HepG2 (cell line): Measurements from ENCODE around the gene CAVIN3. TPM values are rescaled to one million over a fixed set of nuclear protein-coding genes. Genes with fewer than 3 reads are reported as not detected.

Experiments used
- ATF1 ChIP-seq: IDR thresholded peaks from 2 replicates; pipeline ENCODE4 v1.6.1; 2016; ENCODE audit warnings: mild to moderate bottlenecking, control low read depth
- BRD4 ChIP-seq: sonication (generic); formaldehyde crosslinking; IDR thresholded peaks from 2 replicates; pipeline ENCODE4 v1.4.0; 2020; ENCODE audit warnings: missing genetic modification reagents
- MED13 ChIP-seq: sonication (generic); formaldehyde crosslinking; IDR thresholded peaks from 2 replicates; pipeline ENCODE4 v1.5.0; 2020; ENCODE audit warnings: missing genetic modification reagents
- MYC ChIP-seq: sonication (generic); formaldehyde crosslinking; IDR thresholded peaks from 2 replicates; pipeline ENCODE4 v1.9.0; 2021; ENCODE audit warnings: missing genetic modification reagents, borderline replicate concordance
- REL ChIP-seq: sonication (generic); formaldehyde crosslinking; conservative IDR thresholded peaks from 2 replicates; pipeline ENCODE4 v1.8.0; 2022; ENCODE audit warnings: mild to moderate bottlenecking, missing genetic modification reagents, moderate library complexity
- RFXANK ChIP-seq: IDR thresholded peaks from 2 replicates; pipeline ENCODE4 v1.6.1; 2016
- SRF ChIP-seq: IDR thresholded peaks from 2 replicates; pipeline ENCODE4 v1.6.1; 2011; ENCODE audit warnings: mild to moderate bottlenecking, low read depth, low read length, moderate library complexity
- U2AF2 ChIP-seq: fragments of 200-400 bp; formaldehyde crosslinking; IDR thresholded peaks from 2 replicates; pipeline ENCODE4 v1.6.1; 2017; ENCODE audit warnings: low read depth, mild to moderate bottlenecking, low read length
- ZFP41 ChIP-seq: sonication (generic); formaldehyde crosslinking; IDR thresholded peaks from 2 replicates; pipeline ENCODE4 v1.4.0; 2020; ENCODE audit warnings: mild to moderate bottlenecking, missing genetic modification reagents, borderline replicate concordance
- ZFP90 ChIP-seq: sonication (generic); formaldehyde crosslinking; IDR thresholded peaks from 2 replicates; pipeline ENCODE4 v1.8.0; 2022; ENCODE audit warnings: missing genetic modification reagents, mild to moderate bottlenecking, inconsistent platforms, borderline replicate concordance
- ZNF326 ChIP-seq: sonication (generic); formaldehyde crosslinking; IDR thresholded peaks from 2 replicates; pipeline ENCODE4 v1.4.0; 2020; ENCODE audit warnings: missing genetic modification reagents, borderline replicate concordance
- ZNF790 ChIP-seq: sonication (generic); formaldehyde crosslinking; IDR thresholded peaks from 2 replicates; pipeline ENCODE4 v1.8.0; 2022; ENCODE audit warnings: missing genetic modification reagents, mild to moderate bottlenecking, borderline replicate concordance
- ZSCAN30 ChIP-seq: sonication (generic); formaldehyde crosslinking; IDR thresholded peaks from 2 replicates; pipeline ENCODE4 v1.5.0; 2020; ENCODE audit warnings: mild to moderate bottlenecking, missing genetic modification reagents
- polyA plus RNA-seq, 8 experiments: library from polyadenylated mRNA; depleted of rRNA in 3 of 8; stranded (reverse) in 7 of 8; unstranded in 1 of 8; fragments of >200 nt; fragmentation: Illumina TruSeq in 4 of 8; extraction: Trizol in 4 of 8; gene quantifications; 2 replicates each; pipeline versions ENCODE4 v1.2.1 to v1.2.3, GENCODE V29; 2011 to 2016; ENCODE audit warnings: low read depth in 4 of 8, missing spikeins in 1 of 8, mixed read lengths in 1 of 8; ENCODE audit not compliant: insufficient read depth in 1 of 8
- total RNA-seq, 5 experiments: library from RNA; depleted of rRNA; stranded (reverse); fragments of >200 nt; fragmentation: Illumina TruSeq; extraction: Trizol; gene quantifications; 2 replicates each; pipeline ENCODE4 v1.2.3, GENCODE V29; 2016; ENCODE audit warnings: low read depth in 1 of 5
- TF ChIP-seq, protein P1 (sequence below): IDR thresholded peaks from 2 replicates; pipeline ENCODE4 v1.6.1; 2016; ENCODE audit warnings: missing compliant biosample characterization, missing genetic modification reagents, borderline replicate concordance
- TF ChIP-seq, protein P2 (sequence below): sonication (generic); formaldehyde crosslinking; IDR thresholded peaks from 2 replicates; pipeline ENCODE4 v1.4.0; 2020; ENCODE audit warnings: mild to moderate bottlenecking, missing genetic modification reagents
- TF ChIP-seq, protein P3 (sequence below): IDR thresholded peaks from 2 replicates; pipeline ENCODE4 v1.4.0; 2020; ENCODE audit warnings: mild to moderate bottlenecking, missing genetic modification reagents
- TF ChIP-seq, protein P4 (sequence below): sonication (generic); formaldehyde crosslinking; IDR thresholded peaks from 2 replicates; pipeline ENCODE4 v1.4.0; 2020; ENCODE audit warnings: missing genetic modification reagents

CAVIN3 gene
- total and polyA plus RNA-seq, 2 of the 13 experiments (the other 11 are each of a cell fraction or from before 2014, with no cell fraction given): not detected

DNA sequence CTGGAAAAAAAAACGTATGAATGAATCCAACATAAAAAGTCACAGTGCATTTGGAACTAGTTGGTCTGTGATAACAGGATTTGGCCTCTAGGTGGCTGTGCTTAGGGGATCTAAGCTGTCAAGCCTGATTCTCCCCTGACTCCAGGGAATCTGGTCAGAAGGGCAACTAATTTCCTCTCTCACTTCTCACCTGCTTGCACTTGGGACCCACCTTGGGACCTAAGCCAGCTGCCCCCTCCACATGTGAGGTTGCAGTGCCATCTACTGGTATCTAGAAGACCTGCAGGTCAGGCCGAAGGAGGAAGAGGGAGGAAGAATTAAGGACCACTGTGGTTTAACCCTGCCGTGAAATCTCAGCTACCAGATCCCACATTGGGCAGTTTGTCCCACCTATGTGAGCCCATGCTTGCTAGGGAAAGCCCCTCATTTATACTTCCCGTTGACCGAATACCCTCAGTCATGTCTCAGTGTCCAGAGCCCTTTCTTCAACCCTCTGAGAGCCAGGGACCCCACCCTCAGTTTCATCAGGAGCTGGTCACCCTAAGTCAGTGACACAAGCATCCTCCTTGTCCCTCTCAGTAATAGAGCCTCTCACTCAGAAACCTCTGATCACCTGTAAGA is 33.2 kb upstream of the CAVIN3 start (continued):
- TF ChIP-seq MED13 (no peak), BRD4 (CRISPR knock-in tag) (no peak), ZFP90 (CRISPR knock-in tag) (no peak), U2AF2 (no peak), SRF (no peak), ATF1 (CRISPR knock-in tag) (no peak), ZSCAN30 (CRISPR knock-in tag) (no peak), ZFP41 (no peak), MYC (no peak), RFXANK (CRISPR knock-in tag) (no peak), REL (CRISPR knock-in tag) (no peak), ZNF326 (CRISPR knock-in tag) (no peak), ZNF790 (no peak)
- TF ChIP-seq, protein P1, sequence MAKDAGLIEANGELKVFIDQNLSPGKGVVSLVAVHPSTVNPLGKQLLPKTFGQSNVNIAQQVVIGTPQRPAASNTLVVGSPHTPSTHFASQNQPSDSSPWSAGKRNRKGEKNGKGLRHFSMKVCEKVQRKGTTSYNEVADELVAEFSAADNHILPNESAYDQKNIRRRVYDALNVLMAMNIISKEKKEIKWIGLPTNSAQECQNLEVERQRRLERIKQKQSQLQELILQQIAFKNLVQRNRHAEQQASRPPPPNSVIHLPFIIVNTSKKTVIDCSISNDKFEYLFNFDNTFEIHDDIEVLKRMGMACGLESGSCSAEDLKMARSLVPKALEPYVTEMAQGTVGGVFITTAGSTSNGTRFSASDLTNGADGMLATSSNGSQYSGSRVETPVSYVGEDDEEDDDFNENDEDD (CRISPR knock-in tag): no peak
- TF ChIP-seq, protein P2, sequence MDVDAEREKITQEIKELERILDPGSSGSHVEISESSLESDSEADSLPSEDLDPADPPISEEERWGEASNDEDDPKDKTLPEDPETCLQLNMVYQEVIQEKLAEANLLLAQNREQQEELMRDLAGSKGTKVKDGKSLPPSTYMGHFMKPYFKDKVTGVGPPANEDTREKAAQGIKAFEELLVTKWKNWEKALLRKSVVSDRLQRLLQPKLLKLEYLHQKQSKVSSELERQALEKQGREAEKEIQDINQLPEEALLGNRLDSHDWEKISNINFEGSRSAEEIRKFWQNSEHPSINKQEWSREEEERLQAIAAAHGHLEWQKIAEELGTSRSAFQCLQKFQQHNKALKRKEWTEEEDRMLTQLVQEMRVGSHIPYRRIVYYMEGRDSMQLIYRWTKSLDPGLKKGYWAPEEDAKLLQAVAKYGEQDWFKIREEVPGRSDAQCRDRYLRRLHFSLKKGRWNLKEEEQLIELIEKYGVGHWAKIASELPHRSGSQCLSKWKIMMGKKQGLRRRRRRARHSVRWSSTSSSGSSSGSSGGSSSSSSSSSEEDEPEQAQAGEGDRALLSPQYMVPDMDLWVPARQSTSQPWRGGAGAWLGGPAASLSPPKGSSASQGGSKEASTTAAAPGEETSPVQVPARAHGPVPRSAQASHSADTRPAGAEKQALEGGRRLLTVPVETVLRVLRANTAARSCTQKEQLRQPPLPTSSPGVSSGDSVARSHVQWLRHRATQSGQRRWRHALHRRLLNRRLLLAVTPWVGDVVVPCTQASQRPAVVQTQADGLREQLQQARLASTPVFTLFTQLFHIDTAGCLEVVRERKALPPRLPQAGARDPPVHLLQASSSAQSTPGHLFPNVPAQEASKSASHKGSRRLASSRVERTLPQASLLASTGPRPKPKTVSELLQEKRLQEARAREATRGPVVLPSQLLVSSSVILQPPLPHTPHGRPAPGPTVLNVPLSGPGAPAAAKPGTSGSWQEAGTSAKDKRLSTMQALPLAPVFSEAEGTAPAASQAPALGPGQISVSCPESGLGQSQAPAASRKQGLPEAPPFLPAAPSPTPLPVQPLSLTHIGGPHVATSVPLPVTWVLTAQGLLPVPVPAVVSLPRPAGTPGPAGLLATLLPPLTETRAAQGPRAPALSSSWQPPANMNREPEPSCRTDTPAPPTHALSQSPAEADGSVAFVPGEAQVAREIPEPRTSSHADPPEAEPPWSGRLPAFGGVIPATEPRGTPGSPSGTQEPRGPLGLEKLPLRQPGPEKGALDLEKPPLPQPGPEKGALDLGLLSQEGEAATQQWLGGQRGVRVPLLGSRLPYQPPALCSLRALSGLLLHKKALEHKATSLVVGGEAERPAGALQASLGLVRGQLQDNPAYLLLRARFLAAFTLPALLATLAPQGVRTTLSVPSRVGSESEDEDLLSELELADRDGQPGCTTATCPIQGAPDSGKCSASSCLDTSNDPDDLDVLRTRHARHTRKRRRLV (CRISPR knock-in tag): no peak
- TF ChIP-seq, protein P3, sequence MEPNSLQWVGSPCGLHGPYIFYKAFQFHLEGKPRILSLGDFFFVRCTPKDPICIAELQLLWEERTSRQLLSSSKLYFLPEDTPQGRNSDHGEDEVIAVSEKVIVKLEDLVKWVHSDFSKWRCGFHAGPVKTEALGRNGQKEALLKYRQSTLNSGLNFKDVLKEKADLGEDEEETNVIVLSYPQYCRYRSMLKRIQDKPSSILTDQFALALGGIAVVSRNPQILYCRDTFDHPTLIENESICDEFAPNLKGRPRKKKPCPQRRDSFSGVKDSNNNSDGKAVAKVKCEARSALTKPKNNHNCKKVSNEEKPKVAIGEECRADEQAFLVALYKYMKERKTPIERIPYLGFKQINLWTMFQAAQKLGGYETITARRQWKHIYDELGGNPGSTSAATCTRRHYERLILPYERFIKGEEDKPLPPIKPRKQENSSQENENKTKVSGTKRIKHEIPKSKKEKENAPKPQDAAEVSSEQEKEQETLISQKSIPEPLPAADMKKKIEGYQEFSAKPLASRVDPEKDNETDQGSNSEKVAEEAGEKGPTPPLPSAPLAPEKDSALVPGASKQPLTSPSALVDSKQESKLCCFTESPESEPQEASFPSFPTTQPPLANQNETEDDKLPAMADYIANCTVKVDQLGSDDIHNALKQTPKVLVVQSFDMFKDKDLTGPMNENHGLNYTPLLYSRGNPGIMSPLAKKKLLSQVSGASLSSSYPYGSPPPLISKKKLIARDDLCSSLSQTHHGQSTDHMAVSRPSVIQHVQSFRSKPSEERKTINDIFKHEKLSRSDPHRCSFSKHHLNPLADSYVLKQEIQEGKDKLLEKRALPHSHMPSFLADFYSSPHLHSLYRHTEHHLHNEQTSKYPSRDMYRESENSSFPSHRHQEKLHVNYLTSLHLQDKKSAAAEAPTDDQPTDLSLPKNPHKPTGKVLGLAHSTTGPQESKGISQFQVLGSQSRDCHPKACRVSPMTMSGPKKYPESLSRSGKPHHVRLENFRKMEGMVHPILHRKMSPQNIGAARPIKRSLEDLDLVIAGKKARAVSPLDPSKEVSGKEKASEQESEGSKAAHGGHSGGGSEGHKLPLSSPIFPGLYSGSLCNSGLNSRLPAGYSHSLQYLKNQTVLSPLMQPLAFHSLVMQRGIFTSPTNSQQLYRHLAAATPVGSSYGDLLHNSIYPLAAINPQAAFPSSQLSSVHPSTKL (CRISPR knock-in tag): peak; percentile 76
- TF ChIP-seq, protein P4, sequence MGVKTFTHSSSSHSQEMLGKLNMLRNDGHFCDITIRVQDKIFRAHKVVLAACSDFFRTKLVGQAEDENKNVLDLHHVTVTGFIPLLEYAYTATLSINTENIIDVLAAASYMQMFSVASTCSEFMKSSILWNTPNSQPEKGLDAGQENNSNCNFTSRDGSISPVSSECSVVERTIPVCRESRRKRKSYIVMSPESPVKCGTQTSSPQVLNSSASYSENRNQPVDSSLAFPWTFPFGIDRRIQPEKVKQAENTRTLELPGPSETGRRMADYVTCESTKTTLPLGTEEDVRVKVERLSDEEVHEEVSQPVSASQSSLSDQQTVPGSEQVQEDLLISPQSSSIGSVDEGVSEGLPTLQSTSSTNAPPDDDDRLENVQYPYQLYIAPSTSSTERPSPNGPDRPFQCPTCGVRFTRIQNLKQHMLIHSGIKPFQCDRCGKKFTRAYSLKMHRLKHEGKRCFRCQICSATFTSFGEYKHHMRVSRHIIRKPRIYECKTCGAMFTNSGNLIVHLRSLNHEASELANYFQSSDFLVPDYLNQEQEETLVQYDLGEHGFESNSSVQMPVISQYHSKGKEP (CRISPR knock-in tag): no peak
